Fibroblast of mammary gland (primary cell): Measurements from ENCODE around the gene SEC23B.

Experiments used
- DNase-seq: peaks from one replicate; pipeline ENCODE4 v3.0.0-alpha.2; 2010; ENCODE audit warnings: low read depth
- H3K4me3 ChIP-seq: 2 replicates; pipeline ENCODE4 v1.5.1; 2011; ENCODE audit warnings: low read depth, mild to moderate bottlenecking, low read length, moderate library complexity; ENCODE audit not compliant: control insufficient read depth
- CTCF ChIP-seq: conservative IDR thresholded peaks from 2 replicates; pipeline ENCODE4 v1.5.1; 2011; ENCODE audit warnings: low read depth, low read length, inconsistent platforms; ENCODE audit not compliant: control insufficient read depth, insufficient read depth

Gene SEC23B

GRCh38 chr20:18533978-18534644, 26.4 kb downstream of the SEC23B start:
- no peak overlapping the region for H3K4me3 ChIP-seq
- TF ChIP-seq CTCF = no peak
- no peak for DNase-seq

DNA sequence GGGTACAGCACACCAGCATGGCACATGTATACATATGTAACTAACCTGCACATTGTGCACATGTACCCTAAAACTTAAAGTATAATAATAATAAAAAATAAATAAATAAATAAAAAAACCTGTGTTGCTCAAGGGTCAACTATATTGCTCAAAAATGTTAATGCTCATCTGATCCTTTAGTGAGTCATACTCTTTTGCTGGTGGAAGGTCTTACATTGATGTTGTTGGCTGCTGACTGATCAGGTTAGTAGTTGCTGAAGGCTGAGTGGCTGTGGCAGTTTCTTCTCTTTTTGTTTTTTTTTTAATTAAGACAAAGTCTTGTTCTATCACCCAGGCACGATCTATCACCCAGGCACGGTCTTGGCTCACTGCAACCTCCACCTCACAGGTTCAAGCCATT, 29.9 kb downstream of the SEC23B start:
- H3K4me3 ChIP-seq = no peak overlapping the region
- peak; percentile 77 for DNase-seq
- no peak for TF ChIP-seq CTCF

DNA sequence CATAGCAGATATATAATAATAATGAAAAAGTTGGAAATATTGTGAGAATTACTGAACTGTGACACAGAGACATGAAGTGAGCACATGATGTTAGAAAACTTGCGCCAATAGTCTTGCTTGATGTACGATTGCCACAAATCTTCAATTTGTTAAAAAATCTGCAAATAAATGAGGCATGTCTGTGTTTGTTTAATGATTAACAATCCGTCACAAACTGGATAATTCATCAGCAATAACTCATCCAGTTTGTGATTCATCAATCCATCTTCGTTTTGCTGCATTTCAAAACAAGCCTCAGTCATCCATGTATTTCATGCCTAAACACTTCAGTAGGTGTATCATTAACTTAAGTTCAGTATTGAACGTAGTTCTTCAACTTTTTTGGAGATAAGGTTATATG, 34.0 kb downstream of the SEC23B start:
- no peak overlapping the region for H3K4me3 ChIP-seq
- TF ChIP-seq CTCF = no peak
- DNase-seq = peak; percentile 63

DNA sequence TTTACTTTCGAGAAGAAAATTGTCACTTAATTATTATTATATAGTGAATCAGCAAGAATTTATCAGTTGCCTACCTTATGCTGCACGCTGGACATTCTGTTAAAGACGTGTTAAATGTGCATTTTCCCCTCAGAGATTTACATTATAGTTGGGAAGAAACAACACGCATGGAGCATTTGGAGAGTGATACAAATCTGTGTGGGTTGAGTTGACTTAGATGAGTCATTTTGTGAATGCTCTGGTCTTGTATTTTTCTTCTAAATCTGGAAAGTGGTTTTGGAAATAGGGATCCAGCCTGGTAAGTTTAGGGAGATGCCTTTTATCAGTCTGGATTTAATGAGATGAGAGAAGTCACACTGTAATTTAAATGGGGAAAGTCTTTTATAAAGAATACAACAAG, 35.5 kb downstream of the SEC23B start:
- peak; percentile 30 for DNase-seq
- no peak for TF ChIP-seq CTCF
- no peak overlapping the region for H3K4me3 ChIP-seq

- no peak overlapping the region for H3K4me3 ChIP-seq
- no peak for TF ChIP-seq CTCF
- no peak for DNase-seq
Observed at GRCh38 chr20:18543932-18544331, 36.2 kb downstream of the SEC23B start.

DNA sequence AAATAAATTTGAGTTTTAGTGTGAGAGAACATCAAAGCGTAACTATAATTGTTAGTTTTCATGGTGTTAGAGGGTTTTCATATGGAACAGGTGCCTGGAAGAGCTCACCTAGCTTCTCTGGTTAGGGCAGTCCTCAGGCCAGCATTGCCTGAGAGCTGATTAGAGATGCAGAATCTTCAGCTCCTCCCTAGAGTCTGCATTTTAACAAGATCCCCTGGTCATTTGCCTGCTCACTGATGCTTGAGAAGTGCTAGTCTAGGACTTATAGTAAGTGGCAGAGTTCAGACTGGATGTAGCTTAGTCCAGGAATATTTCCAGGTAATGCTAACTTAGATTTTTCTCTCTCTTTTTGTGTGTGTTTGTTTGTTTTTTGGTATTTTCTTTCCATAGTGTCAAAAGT, 37.8 kb downstream of the SEC23B start:
- no peak for TF ChIP-seq CTCF
- no peak for DNase-seq
- H3K4me3 ChIP-seq = no peak overlapping the region

GRCh38 chr20:18548465-18548864, 40.7 kb downstream of the SEC23B start:
- DNase-seq = no peak
- TF ChIP-seq CTCF = no peak
- H3K4me3 ChIP-seq = no peak overlapping the region
